Measurements from ENCODE around the gene VCAN.

- TF ChIP-seq CTCF (conservative IDR thresholded peaks at IDR 0.05 in 1 of 2, IDR thresholded peaks at IDR 0.05 in 1 of 2; ENCODE audit: extremely low read depth in 1 of 2, insufficient read depth in 1 of 2, low read depth in 1 of 2, low read length in 2 of 2) (no peak), EZH2 (IDR thresholded peaks at IDR 0.05; ENCODE audit: borderline replicate concordance, low read length) (no peak)
These were observed 46.1 kb downstream of the VCAN start for GRCh38 chr5:83517688-83518085.
